PC-3 (cell line): ENCODE measurements around the gene INTS4.

Experiments used
- CTCF ChIP-seq: fragments of 300-600 bp; sonication (generic); conservative IDR thresholded peaks from 2 replicates; pipeline ENCODE4 v1.5.1; 2017; ENCODE audit warnings: antibody characterized with exemption, low read depth, mild to moderate bottlenecking, low read length
- EZH2 ChIP-seq: fragments of 300-600 bp; sonication (generic); IDR thresholded peaks from one replicate; pipeline ENCODE4 v1.6.1; 2017; ENCODE audit warnings: antibody characterized with exemption, mild to moderate bottlenecking, low read length; ENCODE audit not compliant: unreplicated experiment

DNA sequence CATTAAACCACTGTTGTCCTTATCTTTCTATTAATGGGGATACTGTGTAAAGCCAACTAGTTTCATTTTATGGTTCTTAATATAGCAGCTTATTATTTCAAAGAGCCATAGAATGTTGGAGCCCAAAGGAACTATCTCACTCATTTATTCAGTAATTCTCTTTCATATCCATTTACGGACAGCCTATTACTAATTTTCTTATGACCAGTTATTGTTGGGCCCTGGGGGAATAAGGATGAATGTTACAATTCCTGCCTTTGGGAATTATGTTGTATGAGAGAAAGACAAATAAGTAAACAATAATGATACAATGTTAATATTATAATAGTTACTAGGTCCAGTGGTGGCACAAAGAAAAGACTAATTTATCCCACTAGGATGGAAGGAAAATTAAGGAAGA is 121.1 kb downstream of the INTS4 start:
- TF ChIP-seq CTCF (no peak), EZH2 (no peak)
